ENCODE measurements around the gene TCEA3.

DNA sequence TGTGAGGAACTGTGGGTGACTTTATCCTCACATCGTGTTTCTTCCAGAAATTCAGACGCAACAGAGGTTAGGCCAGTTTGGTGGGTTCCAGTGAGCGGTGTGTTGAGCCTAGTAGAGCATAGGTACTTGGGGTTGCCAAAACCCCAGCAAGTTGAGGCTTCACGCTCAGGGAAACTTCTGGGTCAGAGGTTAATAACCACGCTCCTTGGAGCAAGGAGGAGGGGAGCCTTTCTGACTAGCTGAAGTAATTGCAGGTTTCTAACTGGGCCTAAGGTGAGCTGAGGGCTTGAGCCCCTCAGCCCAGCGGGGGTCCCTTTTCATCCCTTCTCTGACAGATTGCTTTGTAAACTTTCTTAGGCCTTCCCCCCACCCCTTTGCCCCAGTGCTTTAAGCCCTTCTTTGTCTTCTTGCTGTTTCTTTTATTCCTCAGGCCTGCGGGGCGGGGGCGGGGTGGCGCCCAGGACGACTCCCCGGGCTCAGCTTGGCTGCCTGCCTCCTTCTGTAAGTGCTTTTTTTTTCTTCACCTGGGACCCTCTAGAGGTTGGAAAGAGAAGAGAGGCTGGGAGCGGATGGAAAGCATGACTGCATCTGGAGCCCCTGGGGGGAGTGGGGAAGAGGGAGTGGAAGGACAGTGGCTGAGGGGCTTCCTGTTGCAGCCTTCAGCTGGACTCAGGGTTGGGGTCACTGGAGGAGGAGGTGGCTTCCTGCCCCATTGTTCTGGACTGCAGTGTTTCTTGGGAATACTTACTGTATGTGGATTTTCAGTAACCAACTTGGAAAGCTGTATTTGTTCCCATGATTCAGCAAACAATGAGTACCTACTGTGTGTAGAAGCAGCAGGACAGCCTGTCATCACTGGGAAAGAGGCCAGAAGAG lies 53.6 kb downstream of the TCEA3 start:
- TF ChIP-seq POLR2A (IDR thresholded peaks at IDR 0.05): no peak
- TF ChIP-seq, protein P1, sequence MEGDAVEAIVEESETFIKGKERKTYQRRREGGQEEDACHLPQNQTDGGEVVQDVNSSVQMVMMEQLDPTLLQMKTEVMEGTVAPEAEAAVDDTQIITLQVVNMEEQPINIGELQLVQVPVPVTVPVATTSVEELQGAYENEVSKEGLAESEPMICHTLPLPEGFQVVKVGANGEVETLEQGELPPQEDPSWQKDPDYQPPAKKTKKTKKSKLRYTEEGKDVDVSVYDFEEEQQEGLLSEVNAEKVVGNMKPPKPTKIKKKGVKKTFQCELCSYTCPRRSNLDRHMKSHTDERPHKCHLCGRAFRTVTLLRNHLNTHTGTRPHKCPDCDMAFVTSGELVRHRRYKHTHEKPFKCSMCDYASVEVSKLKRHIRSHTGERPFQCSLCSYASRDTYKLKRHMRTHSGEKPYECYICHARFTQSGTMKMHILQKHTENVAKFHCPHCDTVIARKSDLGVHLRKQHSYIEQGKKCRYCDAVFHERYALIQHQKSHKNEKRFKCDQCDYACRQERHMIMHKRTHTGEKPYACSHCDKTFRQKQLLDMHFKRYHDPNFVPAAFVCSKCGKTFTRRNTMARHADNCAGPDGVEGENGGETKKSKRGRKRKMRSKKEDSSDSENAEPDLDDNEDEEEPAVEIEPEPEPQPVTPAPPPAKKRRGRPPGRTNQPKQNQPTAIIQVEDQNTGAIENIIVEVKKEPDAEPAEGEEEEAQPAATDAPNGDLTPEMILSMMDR (IDR thresholded peaks at IDR 0.05): no peak
- TF ChIP-seq POLR2AphosphoS5 (IDR thresholded peaks at IDR 0.05): peak in 2 of 3 donors; percentile 29 to 35

All from breast epithelium (tissue), 3 donors.